ENCODE results near the gene SIX3. TPM values are rescaled to one million over a fixed set of nuclear protein-coding genes. Genes with fewer than 3 reads are reported as not detected.
A peak's percentile ranks its signal among the peaks of the same experiment; 100 is the strongest.

The SIX3 gene
- total RNA-seq, 1 experiment from 2014 or later: 0.07 TPM

GRCh38 chr2:44940732-44941464 lies 604 bp upstream of the SIX3 start:
- H3K9me3 ChIP-seq (ENCODE audit: low read length): no peaks in the 10 kb centered on the region
- H2AFZ ChIP-seq (ENCODE audit: low read length): peak overlapping the region; percentile 97; the same call in 1 of the 2 replicates
- H3K9me2 ChIP-seq (replicated peaks; ENCODE audit: low read length): no peaks in the 10 kb centered on the region
- TF ChIP-seq EZH2phosphoT487 (IDR thresholded peaks at IDR 0.05; ENCODE audit: borderline replicate concordance, low read length) (no peak), EZH2 (IDR thresholded peaks at IDR 0.05; ENCODE audit: low read length, unreplicated experiment) (no peak), CTCF (conservative IDR thresholded peaks at IDR 0.05; ENCODE audit: low read depth, low read length) (no peak)
- H3K9ac ChIP-seq (ENCODE audit: low read length): no peak overlapping the region
- H3K4me3 ChIP-seq (ENCODE audit: low read length): peak overlapping the region; percentile 89
- no peak for ATAC-seq
- no peak overlapping the region for H3K27ac ChIP-seq (ENCODE audit: low read length)
- H3F3A ChIP-seq (ENCODE audit: low read length, unreplicated experiment): no peaks in the 10 kb centered on the region
- H3K27me3 ChIP-seq (ENCODE audit: low read length): peaks cover 5% of the 10 kb centered on the region; the same call in 1 of the 2 replicates
- CTCF ChIA-PET: no interaction called here
- no peaks in the 10 kb centered on the region for H4K20me1 ChIP-seq (ENCODE audit: low read length)
- no TSS peak for BruUV-seq (replicated peaks)
- H3K4me1 ChIP-seq (ENCODE audit: insufficient read depth, low read length): peaks cover 3% of the 10 kb centered on the region
- intact Hi-C loops (cut with micrococcal nuclease): no loop called here
- no peaks in the 10 kb centered on the region for H3K36me3 ChIP-seq (ENCODE audit: low read depth, low read length)
- POLR2A ChIA-PET (ENCODE audit: unreplicated experiment): no interaction called here
- DNase-seq: no peak
- H3K79me2 ChIP-seq (ENCODE audit: low read length): no peaks in the 10 kb centered on the region
- H3K4me2 ChIP-seq (ENCODE audit: low read length): peak overlapping the region; percentile 91

GRCh38 chr2:44942304-44943030 lies 965 bp downstream of the SIX3 start:
- Histone ChIP-seq H3K79me2 (ENCODE audit: low read length) (no peaks in the 10 kb centered on the region), H3K9ac (ENCODE audit: low read length) (no peak overlapping the region), H2AFZ (ENCODE audit: low read length) (no peak overlapping the region), H3K27me3 (ENCODE audit: low read length) (no peaks in the 10 kb centered on the region), H3K9me2 (replicated peaks; ENCODE audit: low read length) (no peaks in the 10 kb centered on the region), H3K9me3 (ENCODE audit: low read length) (no peaks in the 10 kb centered on the region), H3K4me3 (ENCODE audit: low read length) (peak overlapping the region; percentile 89; the same call in 1 of the 2 replicates), H3K4me1 (ENCODE audit: insufficient read depth, low read length) (peaks cover 3% of the 10 kb centered on the region), H3K36me3 (ENCODE audit: low read depth, low read length) (no peaks in the 10 kb centered on the region), H3F3A (ENCODE audit: low read length, unreplicated experiment) (no peaks in the 10 kb centered on the region), H4K20me1 (ENCODE audit: low read length) (no peaks in the 10 kb centered on the region), H3K4me2 (ENCODE audit: low read length) (peak overlapping the region; percentile 91; the same call in 1 of the 2 replicates), H3K27ac (ENCODE audit: low read length) (no peak overlapping the region)
- intact Hi-C loops (cut with micrococcal nuclease): no loop called here
- ChIA-PET POLR2A (ENCODE audit: unreplicated experiment) (no interaction called here), CTCF (no interaction called here)
- no peak for DNase-seq
- TF ChIP-seq EZH2 (IDR thresholded peaks at IDR 0.05; ENCODE audit: low read length, unreplicated experiment) (no peak), EZH2phosphoT487 (IDR thresholded peaks at IDR 0.05; ENCODE audit: borderline replicate concordance, low read length) (no peak), CTCF (conservative IDR thresholded peaks at IDR 0.05; ENCODE audit: low read depth, low read length) (no peak)
- BruUV-seq (replicated peaks): no TSS peak
- no peak for ATAC-seq
